ENCODE results near the gene KLHL2. TPM values are rescaled to one million over a fixed set of nuclear protein-coding genes. Genes with fewer than 3 reads are reported as not detected.

Gene KLHL2, protein sequence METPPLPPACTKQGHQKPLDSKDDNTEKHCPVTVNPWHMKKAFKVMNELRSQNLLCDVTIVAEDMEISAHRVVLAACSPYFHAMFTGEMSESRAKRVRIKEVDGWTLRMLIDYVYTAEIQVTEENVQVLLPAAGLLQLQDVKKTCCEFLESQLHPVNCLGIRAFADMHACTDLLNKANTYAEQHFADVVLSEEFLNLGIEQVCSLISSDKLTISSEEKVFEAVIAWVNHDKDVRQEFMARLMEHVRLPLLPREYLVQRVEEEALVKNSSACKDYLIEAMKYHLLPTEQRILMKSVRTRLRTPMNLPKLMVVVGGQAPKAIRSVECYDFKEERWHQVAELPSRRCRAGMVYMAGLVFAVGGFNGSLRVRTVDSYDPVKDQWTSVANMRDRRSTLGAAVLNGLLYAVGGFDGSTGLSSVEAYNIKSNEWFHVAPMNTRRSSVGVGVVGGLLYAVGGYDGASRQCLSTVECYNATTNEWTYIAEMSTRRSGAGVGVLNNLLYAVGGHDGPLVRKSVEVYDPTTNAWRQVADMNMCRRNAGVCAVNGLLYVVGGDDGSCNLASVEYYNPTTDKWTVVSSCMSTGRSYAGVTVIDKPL
- 32.2 and 41.5 TPM in 2 replicates for total RNA-seq

DNA sequence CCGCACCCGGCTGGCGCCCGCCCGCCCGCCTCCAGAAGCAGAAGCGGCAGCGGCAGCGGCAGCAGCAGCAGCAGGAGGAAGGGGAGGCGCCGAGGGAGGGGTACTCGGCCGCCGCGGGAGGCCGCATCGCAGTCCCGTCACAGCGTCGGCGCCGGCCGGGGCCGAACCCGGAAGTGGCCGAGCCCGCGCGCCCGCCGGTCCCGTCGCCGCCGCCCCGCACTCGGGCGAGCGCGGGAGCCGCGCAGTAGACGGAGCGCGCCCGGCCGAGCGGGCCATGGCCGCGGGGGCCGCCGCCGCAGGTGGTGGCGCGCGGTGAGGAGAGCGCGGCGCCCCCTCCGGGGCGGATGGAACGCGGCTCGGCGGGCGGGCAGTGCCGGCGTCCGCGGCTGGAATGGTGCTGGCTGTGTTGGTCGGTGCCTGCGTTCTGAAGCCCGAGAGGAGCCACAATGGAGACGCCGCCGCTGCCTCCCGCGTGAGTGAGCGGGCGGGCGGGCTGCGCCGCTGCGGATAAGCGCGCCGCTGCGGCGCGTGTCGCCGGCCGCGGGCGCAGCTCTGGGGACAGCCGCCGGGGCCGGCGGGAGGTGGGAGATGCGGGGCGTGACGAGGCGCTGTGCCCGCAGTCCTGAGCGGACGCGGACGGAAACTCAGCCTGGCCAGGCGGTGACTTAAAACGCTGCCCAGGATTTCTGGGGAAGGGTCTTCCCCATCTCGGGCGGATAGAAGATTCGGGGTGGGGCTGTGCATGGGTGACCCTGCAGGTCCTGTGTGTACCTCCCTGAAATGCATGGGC, at the start of gene KLHL2:
Gene KLHL2 (plus strand): TSS at position 131 of the 790 bp plus-strand sequence. CDS start 316 bp downstream, at position 447.

GRCh38 chr4:165327211-165328100, 120.1 kb downstream of the KLHL2 start, which contains the start of gene MSMO1:
Gene MSMO1, plus strand, starts transcription at chr4:165327669. Its CDS starts 5,702 bp downstream, at chr4:165333371.

Other genes with a start within 250 kb of the KLHL2 start
- gene TRIM61, start 229.9 kb upstream of the KLHL2 start, total RNA-seq, result under 0.01 TPM in 1 of 2 replicates, not detected in the other
- not detected in 2 replicates for gene TRIM60, start 175.6 kb upstream of the KLHL2 start, total RNA-seq
- gene TRIM75, start 153.7 kb upstream of the KLHL2 start, total RNA-seq, result not detected in 2 replicates
- gene TMEM192, start 94.7 kb upstream of the KLHL2 start, total RNA-seq, result 4.9 and 13.8 TPM in 2 replicates
- 218 and 272 TPM in 2 replicates for gene MSMO1, start 120.1 kb downstream of the KLHL2 start, total RNA-seq
- gene CPE, start 171.4 kb downstream of the KLHL2 start, total RNA-seq, result 3.5 and 4.5 TPM in 2 replicates

Measured in epithelial cell of umbilical artery (primary cell).